OCI-LY1 (cell line): ENCODE data around the gene GPR3.

Experiments
- CTCF ChIP-seq: fragments of 200-600 bp; sonication (generic), shearing (Covaris generic); IDR thresholded peaks from 2 replicates; pipeline ENCODE4 v1.5.1; 2017; ENCODE audit warnings: mild to moderate bottlenecking, antibody characterized with exemption, low read length, moderate library complexity, mixed read lengths
- EZH2 ChIP-seq: fragments of 200-600 bp; sonication (generic), shearing (Covaris generic); IDR thresholded peaks from 2 replicates; pipeline ENCODE4 v1.8.0; 2017; ENCODE audit warnings: borderline replicate concordance, mixed run types, mild to moderate bottlenecking, antibody characterized with exemption, low read length, moderate library complexity, mixed read lengths

GRCh38 chr1:27351541-27352107 lies 40.8 kb upstream of the GPR3 start:
- TF ChIP-seq CTCF: no peak
- TF ChIP-seq EZH2: no peak
